GM12892 (cell line): Measurements from ENCODE around the gene TNKS1BP1.

Experiments used
- POLR2A ChIP-seq: IDR thresholded peaks from 2 replicates; pipeline ENCODE4 v1.6.1; 2011; ENCODE audit warnings: low read depth, low read length, control low read depth
- POLR2AphosphoS5 ChIP-seq: IDR thresholded peaks from 2 replicates; pipeline ENCODE4 v1.6.1; 2011; ENCODE audit warnings: low read depth, low read length, control low read depth
- TAF1 ChIP-seq: IDR thresholded peaks from 2 replicates; pipeline ENCODE4 v1.6.1; 2011; ENCODE audit warnings: low read depth, mild to moderate bottlenecking, control low read depth, low read length, borderline replicate concordance

DNA sequence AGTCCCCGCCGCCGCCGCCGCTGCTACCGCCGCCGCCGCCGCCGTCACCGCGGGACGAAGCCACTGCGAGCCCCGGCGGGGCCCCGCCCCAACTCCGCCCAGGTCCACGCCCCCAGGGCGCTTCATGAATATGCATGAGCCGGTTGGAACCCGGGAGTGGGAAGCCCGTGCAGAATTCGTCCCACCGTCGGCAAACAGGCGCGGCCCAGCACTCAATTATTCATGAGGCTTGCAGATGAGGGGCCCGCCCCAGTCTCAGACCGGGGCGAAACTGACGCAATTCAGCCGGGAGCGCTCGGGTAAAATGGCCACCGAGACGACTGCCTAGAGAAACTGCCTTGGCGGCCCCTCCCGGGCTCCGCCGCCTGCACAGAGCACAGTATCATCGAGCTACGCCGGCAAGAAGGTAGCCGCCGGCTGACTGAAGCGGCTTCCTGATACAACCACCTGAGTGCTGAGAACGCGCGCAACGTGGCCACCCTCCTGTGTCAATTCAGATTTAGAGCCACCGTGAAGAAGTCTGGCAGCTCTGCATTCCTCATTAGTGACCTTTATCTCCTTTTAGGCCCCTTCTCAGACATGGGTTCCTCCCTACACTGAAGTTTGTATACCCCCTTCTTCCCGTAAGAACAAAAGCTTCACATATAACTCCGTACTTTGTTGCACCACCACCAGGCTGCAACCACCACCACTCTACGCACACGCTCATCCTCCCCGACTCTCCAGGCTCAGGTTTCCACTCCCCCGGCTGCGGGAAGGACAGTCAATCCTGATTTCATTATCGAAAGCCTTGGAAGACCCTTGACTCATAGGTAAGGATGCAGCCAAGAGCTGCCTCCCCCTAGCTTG lies at the start of gene TNKS1BP1:
- TF ChIP-seq POLR2AphosphoS5 = peak; percentile 83
- peak; percentile 87 for TF ChIP-seq TAF1
- TF ChIP-seq POLR2A = peak; percentile 90
